HepG2 (cell line): ENCODE measurements around the gene RUFY2. TPM values are rescaled to one million over a fixed set of nuclear protein-coding genes. Genes with fewer than 3 reads are reported as not detected.

Experiments
- ADNP ChIP-seq: sonication (generic); formaldehyde crosslinking; IDR thresholded peaks from 2 replicates; pipeline ENCODE4 v1.4.0; 2020; ENCODE audit warnings: missing genetic modification reagents
- JUN ChIP-seq: sonication (generic); formaldehyde crosslinking; IDR thresholded peaks from 2 replicates; pipeline ENCODE4 v1.4.0; 2020; ENCODE audit warnings: mild to moderate bottlenecking, missing genetic modification reagents
- KDM4B ChIP-seq: sonication (generic); formaldehyde crosslinking; IDR thresholded peaks from 2 replicates; pipeline ENCODE4 v1.4.0; 2020; ENCODE audit warnings: missing genetic modification reagents
- MIXL1 ChIP-seq: IDR thresholded peaks from 2 replicates; pipeline ENCODE4 v1.6.1; 2016
- MTA3 ChIP-seq: sonication (generic); formaldehyde crosslinking; IDR thresholded peaks from 2 replicates; pipeline ENCODE4 v1.4.0; 2020; ENCODE audit warnings: missing genetic modification reagents
- NCOR1 ChIP-seq: fragments of 200-600 bp; sonication (generic); IDR thresholded peaks from 2 replicates; pipeline ENCODE4 v1.7.0; 2017; ENCODE audit warnings: antibody characterized with exemption, low read length, borderline replicate concordance
- NR1H2 ChIP-seq: sonication (generic); formaldehyde crosslinking; IDR thresholded peaks from 2 replicates; pipeline ENCODE4 v1.8.1; 2022; ENCODE audit warnings: low read depth, missing genetic modification reagents, borderline replicate concordance
- SCMH1 ChIP-seq: sonication (generic); formaldehyde crosslinking; IDR thresholded peaks from 2 replicates; pipeline ENCODE4 v1.9.0; 2021; ENCODE audit warnings: missing genetic modification reagents, mild to moderate bottlenecking, borderline replicate concordance
- SIX1 ChIP-seq: sonication (generic); formaldehyde crosslinking; IDR thresholded peaks from 2 replicates; pipeline ENCODE4 v1.4.0; 2020; ENCODE audit warnings: missing genetic modification reagents, borderline replicate concordance
- SUZ12 ChIP-seq: fragments of 150-350 bp; IDR thresholded peaks from 2 replicates; pipeline ENCODE4 v1.6.1; 2014; ENCODE audit warnings: low read depth, low read length
- ZBTB7B ChIP-seq: sonication (generic); formaldehyde crosslinking; IDR thresholded peaks from 2 replicates; pipeline ENCODE4 v1.4.0; 2020; ENCODE audit warnings: missing genetic modification reagents
- ZBTB8A ChIP-seq: sonication (generic); formaldehyde crosslinking; IDR thresholded peaks from 2 replicates; pipeline ENCODE4 v1.4.0; 2020; ENCODE audit warnings: mild to moderate bottlenecking, low read depth, missing genetic modification reagents, borderline replicate concordance
- ZFP37 ChIP-seq: sonication (generic); formaldehyde crosslinking; IDR thresholded peaks from 2 replicates; pipeline ENCODE4 v1.4.0; 2020; ENCODE audit warnings: missing genetic modification reagents, borderline replicate concordance
- ZNF263 ChIP-seq: sonication (generic); formaldehyde crosslinking; IDR thresholded peaks from 2 replicates; pipeline ENCODE4 v1.4.0; 2020; ENCODE audit warnings: missing genetic modification reagents
- ZNF33B ChIP-seq: sonication (generic); formaldehyde crosslinking; IDR thresholded peaks from 2 replicates; pipeline ENCODE4 v1.5.1; 2020; ENCODE audit warnings: mild to moderate bottlenecking, missing genetic modification reagents
- ZNF660 ChIP-seq: sonication (generic); formaldehyde crosslinking; IDR thresholded peaks from 2 replicates; pipeline ENCODE4 v1.5.1; 2020; ENCODE audit warnings: mild to moderate bottlenecking, low read depth, missing genetic modification reagents, borderline replicate concordance
- polyA plus RNA-seq, 8 experiments: library from polyadenylated mRNA; depleted of rRNA in 3 of 8; stranded (reverse) in 7 of 8; unstranded in 1 of 8; fragments of >200 nt; fragmentation: Illumina TruSeq in 4 of 8; extraction: Trizol in 4 of 8; gene quantifications; 2 replicates each; pipeline versions ENCODE4 v1.2.1 to v1.2.3, GENCODE V29; 2011 to 2016; ENCODE audit warnings: low read depth in 4 of 8, missing spikeins in 1 of 8, mixed read lengths in 1 of 8; ENCODE audit not compliant: insufficient read depth in 1 of 8
- total RNA-seq, 5 experiments: library from RNA; depleted of rRNA; stranded (reverse); fragments of >200 nt; fragmentation: Illumina TruSeq; extraction: Trizol; gene quantifications; 2 replicates each; pipeline ENCODE4 v1.2.3, GENCODE V29; 2016; ENCODE audit warnings: low read depth in 1 of 5
- TF ChIP-seq, protein P1 (sequence below): sonication (generic); formaldehyde crosslinking; conservative IDR thresholded peaks from 2 replicates; pipeline ENCODE4 v1.4.0; 2020; ENCODE audit warnings: missing genetic modification reagents
- TF ChIP-seq, protein P2 (sequence below): sonication (generic); formaldehyde crosslinking; IDR thresholded peaks from 2 replicates; pipeline ENCODE4 v1.9.0; 2021; ENCODE audit warnings: missing genetic modification reagents, borderline replicate concordance
- TF ChIP-seq, protein P3 (sequence below): sonication (generic); formaldehyde crosslinking; IDR thresholded peaks from 2 replicates; pipeline ENCODE4 v1.8.1; 2023; ENCODE audit warnings: missing genetic modification reagents, mild to moderate bottlenecking, borderline replicate concordance
- TF ChIP-seq, protein P4 (sequence below), 2 experiments: fragments of 450-650 bp in 1 of 2; sonication (generic) in 1 of 2; formaldehyde crosslinking; IDR thresholded peaks; 2 replicates each; pipeline versions ENCODE4 v1.5.0 to v1.8.0; 2020 to 2022; ENCODE audit warnings: mild to moderate bottlenecking in 1 of 2, missing genetic modification reagents in 1 of 2
- TF ChIP-seq, protein P5 (sequence below): sonication (generic); formaldehyde crosslinking; IDR thresholded peaks from 2 replicates; pipeline ENCODE4 v1.4.0; 2020; ENCODE audit warnings: missing genetic modification reagents, borderline replicate concordance

The RUFY2 gene
- total and polyA plus RNA-seq, 2 of the 13 experiments (the other 11 are each of a cell fraction or from before 2014, with no cell fraction given), result 10.1 to 16.1 TPM

DNA sequence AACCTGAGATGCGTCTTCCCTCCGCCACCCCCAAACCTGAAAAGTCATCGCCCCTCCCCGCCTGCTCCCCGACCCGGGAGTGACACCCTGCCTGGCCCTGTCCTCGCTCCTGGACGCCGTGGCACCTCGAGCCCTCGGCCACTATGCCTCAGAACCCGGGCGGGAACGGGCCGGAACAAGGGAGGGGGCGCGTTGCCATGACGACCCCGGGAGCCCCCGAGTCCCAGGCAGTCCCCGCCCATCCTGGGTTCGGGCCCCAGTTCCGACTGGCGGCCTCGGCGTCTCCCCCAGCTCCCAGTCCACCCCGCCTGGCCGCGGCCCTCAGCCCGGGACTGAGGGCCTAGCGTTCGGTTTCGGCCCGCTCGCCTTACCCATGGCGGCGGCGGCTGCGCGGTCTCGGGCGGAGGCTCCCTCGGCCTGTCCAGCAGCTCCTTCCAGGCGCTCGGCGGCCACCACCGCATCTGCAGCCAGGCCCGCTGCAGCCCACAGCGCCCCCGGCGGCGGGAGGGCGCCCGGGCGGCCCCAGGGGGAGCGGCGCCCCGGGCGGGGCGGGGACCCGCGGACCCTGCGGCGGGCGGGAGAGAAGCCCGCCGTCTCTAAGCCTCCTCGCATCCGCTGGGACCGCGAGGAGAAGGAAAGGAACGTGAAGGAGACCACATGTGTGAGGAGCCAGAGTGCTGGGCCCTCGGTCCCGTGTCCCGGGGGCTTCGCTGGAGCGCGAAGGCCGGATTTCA is at the start of gene RUFY2 (continued):
- no peak for TF ChIP-seq ADNP (CRISPR knock-in tag)
- TF ChIP-seq SCMH1 (CRISPR knock-in tag), result no peak
- TF ChIP-seq ZBTB8A (CRISPR knock-in tag), result no peak
- TF ChIP-seq, protein P1, sequence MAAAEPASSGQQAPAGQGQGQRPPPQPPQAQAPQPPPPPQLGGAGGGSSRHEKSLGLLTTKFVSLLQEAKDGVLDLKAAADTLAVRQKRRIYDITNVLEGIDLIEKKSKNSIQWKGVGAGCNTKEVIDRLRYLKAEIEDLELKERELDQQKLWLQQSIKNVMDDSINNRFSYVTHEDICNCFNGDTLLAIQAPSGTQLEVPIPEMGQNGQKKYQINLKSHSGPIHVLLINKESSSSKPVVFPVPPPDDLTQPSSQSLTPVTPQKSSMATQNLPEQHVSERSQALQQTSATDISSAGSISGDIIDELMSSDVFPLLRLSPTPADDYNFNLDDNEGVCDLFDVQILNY (CRISPR knock-in tag), result no peak; the same call in 1 of the 2 replicates
- TF ChIP-seq ZNF263 (CRISPR knock-in tag), result no peak
- TF ChIP-seq ZFP37 (CRISPR knock-in tag), result no peak
- TF ChIP-seq, protein P2, sequence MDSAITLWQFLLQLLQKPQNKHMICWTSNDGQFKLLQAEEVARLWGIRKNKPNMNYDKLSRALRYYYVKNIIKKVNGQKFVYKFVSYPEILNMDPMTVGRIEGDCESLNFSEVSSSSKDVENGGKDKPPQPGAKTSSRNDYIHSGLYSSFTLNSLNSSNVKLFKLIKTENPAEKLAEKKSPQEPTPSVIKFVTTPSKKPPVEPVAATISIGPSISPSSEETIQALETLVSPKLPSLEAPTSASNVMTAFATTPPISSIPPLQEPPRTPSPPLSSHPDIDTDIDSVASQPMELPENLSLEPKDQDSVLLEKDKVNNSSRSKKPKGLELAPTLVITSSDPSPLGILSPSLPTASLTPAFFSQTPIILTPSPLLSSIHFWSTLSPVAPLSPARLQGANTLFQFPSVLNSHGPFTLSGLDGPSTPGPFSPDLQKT, result no peak
- TF ChIP-seq NR1H2 (CRISPR knock-in tag), result no peak
- TF ChIP-seq, protein P3, sequence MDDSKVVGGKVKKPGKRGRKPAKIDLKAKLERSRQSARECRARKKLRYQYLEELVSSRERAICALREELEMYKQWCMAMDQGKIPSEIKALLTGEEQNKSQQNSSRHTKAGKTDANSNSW (CRISPR knock-in tag), result no peak
- TF ChIP-seq, protein P4, sequence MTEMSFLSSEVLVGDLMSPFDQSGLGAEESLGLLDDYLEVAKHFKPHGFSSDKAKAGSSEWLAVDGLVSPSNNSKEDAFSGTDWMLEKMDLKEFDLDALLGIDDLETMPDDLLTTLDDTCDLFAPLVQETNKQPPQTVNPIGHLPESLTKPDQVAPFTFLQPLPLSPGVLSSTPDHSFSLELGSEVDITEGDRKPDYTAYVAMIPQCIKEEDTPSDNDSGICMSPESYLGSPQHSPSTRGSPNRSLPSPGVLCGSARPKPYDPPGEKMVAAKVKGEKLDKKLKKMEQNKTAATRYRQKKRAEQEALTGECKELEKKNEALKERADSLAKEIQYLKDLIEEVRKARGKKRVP (CRISPR knock-in tag; IDR thresholded peaks at IDR 0.05), result no peak
- no peak for TF ChIP-seq SUZ12
- no peak for TF ChIP-seq JUN
- TF ChIP-seq ZBTB7B, result peak; percentile 57; the same call in 1 of the 2 replicates
- TF ChIP-seq KDM4B, result no peak; the same call in 1 of the 2 replicates
- TF ChIP-seq ZNF660, result no peak
- TF ChIP-seq NCOR1, result no peak
- TF ChIP-seq ZNF33B (CRISPR knock-in tag), result no peak
- TF ChIP-seq SIX1 (CRISPR knock-in tag), result no peak
- TF ChIP-seq, protein P5, sequence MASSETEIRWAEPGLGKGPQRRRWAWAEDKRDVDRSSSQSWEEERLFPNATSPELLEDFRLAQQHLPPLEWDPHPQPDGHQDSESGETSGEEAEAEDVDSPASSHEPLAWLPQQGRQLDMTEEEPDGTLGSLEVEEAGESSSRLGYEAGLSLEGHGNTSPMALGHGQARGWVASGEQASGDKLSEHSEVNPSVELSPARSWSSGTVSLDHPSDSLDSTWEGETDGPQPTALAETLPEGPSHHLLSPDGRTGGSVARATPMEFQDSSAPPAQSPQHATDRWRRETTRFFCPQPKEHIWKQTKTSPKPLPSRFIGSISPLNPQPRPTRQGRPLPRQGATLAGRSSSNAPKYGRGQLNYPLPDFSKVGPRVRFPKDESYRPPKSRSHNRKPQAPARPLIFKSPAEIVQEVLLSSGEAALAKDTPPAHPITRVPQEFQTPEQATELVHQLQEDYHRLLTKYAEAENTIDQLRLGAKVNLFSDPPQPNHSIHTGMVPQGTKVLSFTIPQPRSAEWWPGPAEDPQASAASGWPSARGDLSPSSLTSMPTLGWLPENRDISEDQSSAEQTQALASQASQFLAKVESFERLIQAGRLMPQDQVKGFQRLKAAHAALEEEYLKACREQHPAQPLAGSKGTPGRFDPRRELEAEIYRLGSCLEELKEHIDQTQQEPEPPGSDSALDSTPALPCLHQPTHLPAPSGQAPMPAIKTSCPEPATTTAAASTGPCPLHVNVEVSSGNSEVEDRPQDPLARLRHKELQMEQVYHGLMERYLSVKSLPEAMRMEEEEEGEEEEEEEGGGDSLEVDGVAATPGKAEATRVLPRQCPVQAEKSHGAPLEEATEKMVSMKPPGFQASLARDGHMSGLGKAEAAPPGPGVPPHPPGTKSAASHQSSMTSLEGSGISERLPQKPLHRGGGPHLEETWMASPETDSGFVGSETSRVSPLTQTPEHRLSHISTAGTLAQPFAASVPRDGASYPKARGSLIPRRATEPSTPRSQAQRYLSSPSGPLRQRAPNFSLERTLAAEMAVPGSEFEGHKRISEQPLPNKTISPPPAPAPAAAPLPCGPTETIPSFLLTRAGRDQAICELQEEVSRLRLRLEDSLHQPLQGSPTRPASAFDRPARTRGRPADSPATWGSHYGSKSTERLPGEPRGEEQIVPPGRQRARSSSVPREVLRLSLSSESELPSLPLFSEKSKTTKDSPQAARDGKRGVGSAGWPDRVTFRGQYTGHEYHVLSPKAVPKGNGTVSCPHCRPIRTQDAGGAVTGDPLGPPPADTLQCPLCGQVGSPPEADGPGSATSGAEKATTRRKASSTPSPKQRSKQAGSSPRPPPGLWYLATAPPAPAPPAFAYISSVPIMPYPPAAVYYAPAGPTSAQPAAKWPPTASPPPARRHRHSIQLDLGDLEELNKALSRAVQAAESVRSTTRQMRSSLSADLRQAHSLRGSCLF (CRISPR knock-in tag), result no peak
- no peak for TF ChIP-seq MTA3
- TF ChIP-seq MIXL1 (CRISPR knock-in tag), result no peak
